OCI-LY3 (cell line): ENCODE measurements around the gene ZNF423.

Source experiments
- H2AFZ ChIP-seq: fragments of 200-600, 300-600 bp; shearing (Covaris generic); 2 replicates; pipeline ENCODE4 v1.6.0; 2014; ENCODE audit warnings: antibody characterized with exemption, low read depth, low read length
- H3K27ac ChIP-seq: fragments of 200-600, 300-600 bp; sonication (generic); 2 replicates; pipeline ENCODE4 v1.5.1; 2014; ENCODE audit warnings: mild to moderate bottlenecking, low read length, moderate library complexity, mixed read lengths
- H3K27me3 ChIP-seq: fragments of 200-600, 300-600 bp; sonication (generic); 2 replicates; pipeline ENCODE4 v1.6.1; 2014; ENCODE audit warnings: low read depth, low read length, mixed read lengths
- H3K36me3 ChIP-seq: fragments of 200-600, 300-600 bp; sonication (generic); replicated peaks from 2 replicates; pipeline ENCODE3; 2014; ENCODE audit warnings: low read depth, low read length, mixed read lengths
- H3K4me1 ChIP-seq: fragments of 300-600, 200-600 bp; sonication (generic); 2 replicates; pipeline ENCODE4 v1.6.1; 2014; ENCODE audit warnings: low read length, mixed read lengths
- H3K4me2 ChIP-seq: fragments of 200-600, 300-600 bp; sonication (generic); 2 replicates; pipeline ENCODE4 v1.6.1; 2014; ENCODE audit warnings: low read length, mixed read lengths
- H3K4me3 ChIP-seq: fragments of 300-600, 200-600 bp; sonication (generic); 2 replicates; pipeline ENCODE4 v1.5.1; 2014; ENCODE audit warnings: antibody characterized with exemption, mild to moderate bottlenecking, low read length, moderate library complexity
- H3K79me2 ChIP-seq: fragments of 300-600, 200-600 bp; shearing (Covaris generic); 2 replicates; pipeline ENCODE4 v1.6.1; 2014; ENCODE audit warnings: mild to moderate bottlenecking, low read length, mixed read lengths
- H3K9ac ChIP-seq: fragments of 300-600, 200-600 bp; shearing (Covaris generic); 2 replicates; pipeline ENCODE4 v1.6.0; 2014; ENCODE audit warnings: mild to moderate bottlenecking, low read length, moderate library complexity
- H3K9me3 ChIP-seq: fragments of 200-600, 300-600 bp; shearing (Covaris generic); 2 replicates; pipeline ENCODE4 v1.6.1; 2014; ENCODE audit warnings: low read length, mixed read lengths; ENCODE audit not compliant: insufficient read depth
- H4K20me1 ChIP-seq: fragments of 200-600, 300-600 bp; sonication (generic); 2 replicates; pipeline ENCODE4 v1.6.1; 2016; ENCODE audit warnings: low read length, mixed read lengths; ENCODE audit not compliant: insufficient read depth
- EZH2phosphoT487 ChIP-seq: fragments of 200-600 bp; shearing (Covaris generic); IDR thresholded peaks from 2 replicates; pipeline ENCODE4 v1.6.1; 2018; ENCODE audit warnings: antibody characterized with exemption, mixed run types, low read depth
- TF ChIP-seq, protein P1 (sequence below): fragments of 200-600, 300-600 bp; sonication (generic); IDR thresholded peaks from 2 replicates; pipeline ENCODE4 v1.5.1; 2014; ENCODE audit warnings: antibody characterized with exemption, low read length, low read depth

Gene ZNF423

GRCh38 chr16:49543631-49543946, 312.3 kb downstream of the ZNF423 start:
- TF ChIP-seq, protein P1, sequence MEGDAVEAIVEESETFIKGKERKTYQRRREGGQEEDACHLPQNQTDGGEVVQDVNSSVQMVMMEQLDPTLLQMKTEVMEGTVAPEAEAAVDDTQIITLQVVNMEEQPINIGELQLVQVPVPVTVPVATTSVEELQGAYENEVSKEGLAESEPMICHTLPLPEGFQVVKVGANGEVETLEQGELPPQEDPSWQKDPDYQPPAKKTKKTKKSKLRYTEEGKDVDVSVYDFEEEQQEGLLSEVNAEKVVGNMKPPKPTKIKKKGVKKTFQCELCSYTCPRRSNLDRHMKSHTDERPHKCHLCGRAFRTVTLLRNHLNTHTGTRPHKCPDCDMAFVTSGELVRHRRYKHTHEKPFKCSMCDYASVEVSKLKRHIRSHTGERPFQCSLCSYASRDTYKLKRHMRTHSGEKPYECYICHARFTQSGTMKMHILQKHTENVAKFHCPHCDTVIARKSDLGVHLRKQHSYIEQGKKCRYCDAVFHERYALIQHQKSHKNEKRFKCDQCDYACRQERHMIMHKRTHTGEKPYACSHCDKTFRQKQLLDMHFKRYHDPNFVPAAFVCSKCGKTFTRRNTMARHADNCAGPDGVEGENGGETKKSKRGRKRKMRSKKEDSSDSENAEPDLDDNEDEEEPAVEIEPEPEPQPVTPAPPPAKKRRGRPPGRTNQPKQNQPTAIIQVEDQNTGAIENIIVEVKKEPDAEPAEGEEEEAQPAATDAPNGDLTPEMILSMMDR, result no peak
- no peak for TF ChIP-seq EZH2phosphoT487
- H2AFZ ChIP-seq, result no peak overlapping the region
- no peak overlapping the region for H3K4me2 ChIP-seq
- no peaks in the 10 kb centered on the region for H4K20me1 ChIP-seq
- peaks cover 25% of the 10 kb centered on the region for H3K27me3 ChIP-seq
- no peak overlapping the region for H3K27ac ChIP-seq
- H3K9ac ChIP-seq, result no peak overlapping the region
- H3K9me3 ChIP-seq, result no peaks in the 10 kb centered on the region
- no peak overlapping the region for H3K4me3 ChIP-seq
- H3K4me1 ChIP-seq, result no peaks in the 10 kb centered on the region
- H3K79me2 ChIP-seq, result no peaks in the 10 kb centered on the region
- H3K36me3 ChIP-seq, result no peaks in the 10 kb centered on the region

DNA sequence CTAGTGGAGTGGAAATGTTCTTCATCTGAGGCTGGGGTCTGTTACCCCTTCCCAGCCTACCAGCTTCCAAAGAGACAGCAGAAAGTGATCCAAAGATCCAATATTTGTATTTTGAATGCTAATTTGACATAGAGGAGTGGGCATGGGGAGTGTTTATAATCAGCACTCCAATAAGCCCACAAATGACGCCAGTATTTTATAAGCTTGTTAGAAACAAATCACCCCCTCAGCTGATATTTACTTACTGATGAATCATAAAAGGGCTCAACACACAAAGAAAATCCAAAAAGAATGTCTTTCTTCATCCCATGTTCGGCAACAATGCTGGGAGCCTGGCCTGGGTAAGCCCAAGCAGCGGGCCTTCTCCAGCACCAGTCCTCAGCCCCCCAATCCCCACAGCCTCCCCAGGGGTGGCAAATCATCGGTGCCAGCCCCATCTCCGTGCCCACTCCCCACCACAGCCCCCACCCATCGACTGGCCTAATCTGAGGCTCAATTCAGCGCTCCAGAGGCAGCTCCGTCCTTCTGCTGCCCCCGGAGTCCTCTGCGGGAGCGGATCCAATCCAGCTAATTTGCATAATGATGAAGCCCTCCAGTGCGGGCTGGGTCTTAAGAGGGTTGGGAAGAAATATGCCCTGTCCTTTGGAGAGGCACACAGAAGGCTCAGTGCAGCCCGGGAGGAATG, 312.8 kb downstream of the ZNF423 start:
- Histone ChIP-seq H3K9me3 (no peaks in the 10 kb centered on the region), H3K27ac (no peak overlapping the region), H3K9ac (no peak overlapping the region), H3K79me2 (no peaks in the 10 kb centered on the region), H2AFZ (no peak overlapping the region), H3K27me3 (peaks cover 20% of the 10 kb centered on the region), H4K20me1 (no peaks in the 10 kb centered on the region), H3K4me2 (no peak overlapping the region), H3K4me1 (no peaks in the 10 kb centered on the region), H3K36me3 (no peaks in the 10 kb centered on the region), H3K4me3 (no peak overlapping the region)
- TF ChIP-seq, protein P1, result no peak
- no peak for TF ChIP-seq EZH2phosphoT487

- no peaks in the 10 kb centered on the region for H3K4me1 ChIP-seq
- no peak overlapping the region for H2AFZ ChIP-seq
- TF ChIP-seq EZH2phosphoT487, result no peak
- TF ChIP-seq, protein P1, result no peak
- no peaks in the 10 kb centered on the region for H3K36me3 ChIP-seq
- peaks cover 14% of the 10 kb centered on the region for H3K27me3 ChIP-seq
- H3K79me2 ChIP-seq, result no peaks in the 10 kb centered on the region
- H3K4me2 ChIP-seq, result no peak overlapping the region
- no peaks in the 10 kb centered on the region for H3K9me3 ChIP-seq
- H3K4me3 ChIP-seq, result no peak overlapping the region
- no peak overlapping the region for H3K9ac ChIP-seq
- no peaks in the 10 kb centered on the region for H4K20me1 ChIP-seq
- H3K27ac ChIP-seq, result no peak overlapping the region
Observed at GRCh38 chr16:49542391-49542891, 313.5 kb downstream of the ZNF423 start.

- no peaks in the 10 kb centered on the region for H3K9me3 ChIP-seq
- H3K27me3 ChIP-seq, result no peaks in the 10 kb centered on the region
- no peaks in the 10 kb centered on the region for H3K4me1 ChIP-seq
- no peaks in the 10 kb centered on the region for H3K79me2 ChIP-seq
- H4K20me1 ChIP-seq, result no peaks in the 10 kb centered on the region
- H3K9ac ChIP-seq, result no peak overlapping the region
- H3K36me3 ChIP-seq, result no peaks in the 10 kb centered on the region
- no peak overlapping the region for H3K4me2 ChIP-seq
- no peak for TF ChIP-seq EZH2phosphoT487
- TF ChIP-seq, protein P1, result no peak
- no peak overlapping the region for H3K4me3 ChIP-seq
- H2AFZ ChIP-seq, result no peak overlapping the region
- H3K27ac ChIP-seq, result no peak overlapping the region
Observed at GRCh38 chr16:49540836-49541235, 315.1 kb downstream of the ZNF423 start.
